NCI-H82 treated with DMSO at 0.1 percent for 48 hours (cell line): ENCODE data around the gene TRIM37.
A peak's percentile ranks its signal among the peaks of the same experiment; 100 is the strongest.

Experiments
- DNase-seq: peaks from one replicate; lab custom pipeline; 2025; ENCODE audit not compliant: unreplicated experiment; lab: John Stamatoyannopoulos, UW

The TRIM37 gene

DNA sequence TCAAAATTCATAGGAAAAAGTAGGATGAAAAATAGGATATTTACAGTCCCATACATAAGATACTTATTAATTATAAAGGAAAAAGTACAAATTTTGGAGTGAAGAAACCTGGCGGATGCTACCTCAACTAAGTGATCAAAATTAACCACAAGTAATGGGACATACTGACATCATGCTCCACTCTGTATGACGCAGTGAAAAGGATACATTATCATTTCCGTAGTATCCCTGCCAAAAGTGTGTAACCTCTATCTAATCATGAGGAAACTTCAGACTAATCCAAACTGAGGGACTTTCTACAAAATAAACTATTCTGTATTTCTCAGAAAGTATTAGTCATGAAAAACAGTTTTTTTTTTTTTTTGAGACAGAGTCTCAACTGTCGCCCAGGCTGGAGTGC, 60.5 kb downstream of the TRIM37 start:
- DNase-seq, result no peak

DNA sequence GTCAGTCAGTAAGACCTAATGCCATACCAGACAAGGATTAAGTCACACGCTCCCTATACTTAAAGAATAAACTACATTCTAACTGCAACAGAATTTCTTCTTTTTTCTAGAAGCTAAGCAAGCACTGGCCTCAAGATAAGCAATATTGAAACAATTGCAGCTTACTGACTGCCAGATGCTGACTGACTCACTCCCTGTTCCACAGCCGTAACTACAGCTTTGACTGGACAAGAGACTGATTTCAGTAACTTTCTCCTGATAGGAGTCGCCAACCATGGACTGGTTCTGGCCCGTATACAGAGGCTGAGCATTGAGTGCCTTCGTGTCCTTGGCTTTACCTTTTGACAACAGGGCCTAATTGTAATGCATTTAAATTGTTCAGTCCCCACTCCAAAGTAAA, 67.9 kb downstream of the TRIM37 start:
- no peak for DNase-seq

DNA sequence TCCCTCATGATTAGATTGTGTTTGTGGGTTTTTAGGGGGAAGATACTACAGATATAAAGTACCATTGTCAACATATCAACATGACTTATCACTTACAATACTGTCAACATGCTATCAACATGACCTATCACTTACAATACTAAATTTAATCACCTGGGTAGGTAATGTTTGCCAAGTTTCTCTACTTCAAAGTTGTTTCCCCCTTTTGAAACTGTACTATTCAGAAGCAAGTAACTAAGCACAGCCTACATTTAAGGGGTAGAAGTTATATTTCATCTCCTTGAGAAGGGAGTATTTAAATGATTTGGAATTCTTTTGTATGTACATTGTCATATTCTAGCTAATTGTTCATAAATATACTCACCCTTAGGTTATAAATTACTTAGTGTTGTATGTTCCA, 68.7 kb downstream of the TRIM37 start:
- no peak for DNase-seq

DNA sequence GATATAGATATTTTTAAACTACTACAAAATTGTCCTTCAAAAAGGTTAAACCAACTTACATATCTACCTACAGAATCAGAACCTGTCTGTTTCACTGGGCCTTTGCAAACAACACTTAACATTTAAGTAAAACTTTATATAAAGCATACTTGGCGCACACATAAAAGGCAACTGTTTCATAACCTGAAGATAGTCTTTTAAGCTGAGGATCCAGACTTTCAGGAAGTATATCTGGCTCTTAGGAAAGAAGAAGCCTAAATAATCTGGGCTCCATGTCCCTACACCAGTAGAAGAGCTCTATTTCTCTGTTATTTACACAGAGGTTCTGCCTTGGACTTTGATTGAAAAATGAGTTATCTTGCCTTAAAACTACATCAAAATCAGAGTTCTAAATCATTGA, 75.9 kb downstream of the TRIM37 start:
- no peak for DNase-seq

DNA sequence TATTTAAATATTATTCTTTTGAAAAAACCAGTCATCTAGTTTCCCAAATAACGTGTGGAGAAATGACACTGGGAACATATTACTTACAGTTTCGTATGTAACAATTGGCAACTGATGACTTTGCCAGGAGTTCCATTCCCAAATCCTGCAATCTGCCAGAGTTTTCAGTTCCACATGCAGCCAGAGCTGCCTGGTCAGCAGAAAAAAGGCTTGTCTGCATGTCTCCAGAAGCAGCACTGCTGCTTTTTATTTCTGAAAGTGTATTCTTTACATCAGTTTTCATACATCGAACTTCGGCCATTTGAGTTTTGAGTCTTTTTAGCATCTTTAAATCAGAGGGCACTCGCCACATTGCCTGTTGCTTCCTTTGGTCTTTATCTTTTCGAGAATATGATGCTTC, 78.4 kb downstream of the TRIM37 start:
- DNase-seq, result no peak

DNA sequence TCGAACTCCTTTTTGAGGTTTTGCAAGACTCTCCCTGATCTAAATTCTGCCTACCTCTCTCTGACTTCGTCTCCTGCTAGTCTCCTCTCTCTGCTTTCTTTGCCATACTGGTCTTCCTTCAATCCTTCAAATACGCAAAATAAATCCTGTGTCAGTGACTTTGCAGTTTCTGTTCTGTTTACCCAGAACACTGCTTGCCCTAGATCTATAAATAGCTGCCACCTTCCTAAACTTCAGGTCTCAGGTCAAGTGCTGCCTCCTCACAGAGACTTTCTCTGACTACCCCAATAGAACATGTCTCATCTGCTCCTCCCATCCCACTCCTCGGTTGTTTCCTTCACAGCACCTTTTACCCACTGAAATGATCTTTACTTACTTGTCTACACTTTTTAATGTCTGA, 78.9 kb downstream of the TRIM37 start:
- no peak for DNase-seq

DNA sequence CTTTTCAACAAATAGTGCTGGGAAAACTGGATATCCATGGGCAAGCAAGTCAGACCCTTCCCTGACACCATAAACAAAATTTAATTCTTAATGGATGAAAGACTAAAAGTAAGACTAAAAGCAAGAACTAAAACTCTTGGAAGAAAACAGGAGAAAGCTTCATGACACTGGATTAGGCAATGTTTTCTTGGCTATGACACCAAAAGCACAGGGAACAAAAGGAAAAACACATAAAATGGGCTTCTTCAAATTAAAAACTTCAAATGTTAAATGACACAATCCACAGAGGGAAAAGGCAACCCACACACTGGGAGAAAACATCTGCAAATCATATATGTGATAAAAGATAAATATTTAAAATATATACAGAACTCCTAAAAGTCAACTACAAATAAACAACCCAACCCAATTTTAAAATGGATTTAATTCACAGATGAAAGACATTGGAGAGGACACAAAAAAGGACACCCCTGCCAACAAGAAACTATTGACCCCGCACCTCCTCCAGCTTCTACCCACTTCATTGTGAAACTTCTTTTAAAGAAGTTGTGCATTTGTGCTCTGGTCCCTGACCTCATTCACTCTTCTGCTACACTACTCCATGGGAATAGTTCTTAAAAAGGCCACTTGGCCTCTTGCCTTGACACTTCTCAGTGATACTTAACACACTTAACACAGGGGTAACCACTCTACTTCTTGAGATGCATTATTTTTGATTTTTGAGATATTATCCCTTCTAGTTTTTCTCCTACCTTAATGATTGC, 80.3 kb downstream of the TRIM37 start:
- no peak for DNase-seq

DNA sequence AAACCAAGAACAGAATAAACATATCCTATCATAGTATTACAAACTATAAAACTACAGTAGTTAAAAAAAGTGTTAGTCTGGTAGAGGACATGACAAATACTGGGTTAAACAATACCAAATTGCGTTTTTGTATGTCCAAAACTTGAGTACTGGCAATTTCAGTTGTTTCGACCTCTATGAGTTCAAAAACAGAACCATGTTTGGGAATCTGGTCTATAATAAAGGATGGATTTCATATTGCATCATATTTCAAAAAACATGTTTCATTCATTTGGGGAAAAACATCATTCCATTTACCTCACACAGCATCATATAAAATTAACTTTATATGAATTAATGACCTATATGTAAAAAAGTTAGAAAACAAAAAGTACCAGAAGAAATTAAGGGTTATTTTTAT, 81.8 kb downstream of the TRIM37 start:
- no peak for DNase-seq

DNA sequence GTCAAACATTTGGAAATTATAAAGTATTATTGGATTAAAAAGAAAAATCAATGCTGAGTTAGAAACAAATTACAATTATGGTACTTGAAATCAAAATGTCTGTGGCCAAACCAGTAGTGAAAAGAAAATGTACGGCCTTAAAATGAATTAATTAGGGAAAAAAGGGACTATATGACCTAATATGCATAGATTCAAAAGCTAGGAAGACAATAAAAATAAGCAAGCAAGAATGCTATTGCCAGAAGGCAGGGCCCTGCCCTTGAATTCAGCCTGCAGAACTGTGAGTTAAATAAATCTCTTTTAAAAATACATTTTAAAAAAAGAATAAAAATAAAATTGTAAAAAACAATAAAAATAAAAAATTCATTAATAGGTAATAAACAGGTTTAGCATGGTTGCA, 88.7 kb downstream of the TRIM37 start:
- no peak for DNase-seq

DNA sequence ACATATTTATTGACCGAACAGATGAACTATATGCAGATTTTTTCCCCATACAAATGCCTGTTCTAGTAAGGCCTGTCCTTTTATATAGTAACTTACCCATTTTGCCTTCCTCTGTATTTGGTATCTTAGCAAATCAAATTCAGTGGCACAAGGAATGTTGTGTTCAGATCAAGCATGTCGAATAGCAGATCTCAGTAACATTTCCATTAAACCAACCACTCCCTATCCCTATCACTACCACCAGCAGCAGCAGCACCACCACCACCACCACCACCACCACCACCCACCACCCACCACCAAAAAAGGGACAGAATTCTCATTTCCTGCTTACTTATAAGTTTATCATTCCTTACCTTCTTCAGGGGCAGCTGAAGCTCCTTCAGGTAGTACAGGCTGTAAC, 94.7 kb downstream of the TRIM37 start:
- DNase-seq, result no peak

DNA sequence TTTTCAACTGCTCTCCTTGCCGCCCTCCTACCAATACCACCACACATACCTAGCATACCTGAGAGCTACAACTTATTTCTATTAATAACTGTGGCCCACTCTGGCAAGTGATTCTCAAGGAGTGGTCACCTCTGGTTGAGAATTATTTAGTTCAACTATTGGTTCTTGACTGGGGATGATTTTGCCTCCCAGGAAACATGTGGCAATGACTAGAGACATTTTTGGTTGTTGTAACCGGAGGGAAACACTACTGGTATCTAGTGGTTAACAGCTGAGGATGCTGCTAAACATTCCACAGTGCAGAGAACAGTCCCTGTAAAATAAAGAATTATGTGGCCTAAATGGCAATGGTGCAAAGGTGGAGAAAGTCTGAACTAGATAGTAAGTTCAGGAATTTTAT, 96.7 kb downstream of the TRIM37 start:
- DNase-seq, result no peak

DNA sequence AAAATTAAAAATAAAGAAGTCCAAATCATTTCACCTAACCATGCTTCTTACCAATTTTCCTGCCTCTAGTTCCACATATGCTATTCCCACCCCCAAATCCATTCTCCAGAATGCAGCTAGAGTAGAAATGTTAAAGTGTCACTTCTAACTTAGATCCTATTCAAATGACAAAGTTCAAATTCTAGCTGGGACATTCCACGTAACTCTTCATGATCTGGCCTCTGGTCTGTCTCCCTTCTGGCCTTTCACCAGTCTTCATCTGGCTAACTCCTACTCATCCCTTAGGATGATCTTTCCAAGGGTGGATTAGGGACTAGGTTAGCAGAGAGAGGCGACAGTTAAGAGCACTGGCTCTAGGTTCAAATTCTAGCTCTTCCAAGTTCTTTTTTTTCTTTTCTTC, 97.9 kb downstream of the TRIM37 start:
- no peak for DNase-seq

DNA sequence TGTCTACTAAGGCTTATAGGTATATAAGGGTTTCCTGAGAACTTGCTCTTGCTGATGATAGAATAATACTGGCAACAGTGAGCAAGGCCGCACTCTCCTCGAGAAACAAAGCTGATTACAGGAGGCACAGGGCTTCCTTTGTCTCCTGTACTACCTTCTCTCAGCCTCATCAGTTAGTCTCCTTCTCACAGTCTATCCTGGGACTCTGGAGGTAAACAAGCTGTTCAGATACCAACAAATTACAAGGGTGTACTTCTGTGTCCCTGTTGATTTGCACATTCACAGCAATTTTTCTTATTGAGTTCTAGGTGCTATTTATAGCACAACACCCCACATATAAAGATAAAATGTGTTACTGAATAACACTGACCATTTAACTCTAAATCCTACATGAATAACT, 98.7 kb downstream of the TRIM37 start:
- DNase-seq, result no peak

DNA sequence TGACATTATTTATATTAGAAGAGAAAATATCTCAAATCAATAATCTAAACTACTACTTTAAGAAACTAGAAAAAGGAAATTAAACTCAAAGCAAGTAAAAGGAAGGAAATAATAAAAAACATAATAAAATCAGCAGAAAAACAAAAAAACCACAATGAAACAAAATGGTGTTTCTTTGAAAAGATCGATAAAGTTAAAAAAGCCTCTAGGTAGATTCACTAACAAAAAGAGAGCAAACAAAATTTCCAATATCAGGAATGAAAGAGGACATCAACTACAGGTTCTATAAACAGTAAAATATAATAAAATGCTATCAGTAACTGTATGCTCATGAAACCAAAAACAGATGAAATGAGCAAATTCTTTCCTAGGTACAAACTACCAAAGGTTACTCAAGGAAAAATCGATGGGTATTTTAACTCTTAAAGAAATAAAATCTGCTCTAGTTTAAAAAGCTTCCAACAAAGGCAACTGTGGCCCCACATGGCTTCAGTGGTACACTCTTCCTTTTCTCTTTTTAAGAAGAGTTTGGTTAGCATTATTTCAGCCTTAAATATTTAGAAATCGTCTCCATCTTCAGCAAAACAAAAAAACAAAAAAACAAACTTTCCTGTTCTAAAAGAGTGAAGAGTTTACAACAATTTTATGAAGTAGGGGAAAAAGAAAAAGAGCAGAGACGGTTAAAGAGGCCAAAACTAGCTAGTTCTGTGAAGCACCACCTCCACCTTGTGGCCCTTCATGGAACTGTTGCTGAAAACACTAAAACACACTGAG, 102.2 kb downstream of the TRIM37 start:
- DNase-seq, result peak; percentile 12

DNA sequence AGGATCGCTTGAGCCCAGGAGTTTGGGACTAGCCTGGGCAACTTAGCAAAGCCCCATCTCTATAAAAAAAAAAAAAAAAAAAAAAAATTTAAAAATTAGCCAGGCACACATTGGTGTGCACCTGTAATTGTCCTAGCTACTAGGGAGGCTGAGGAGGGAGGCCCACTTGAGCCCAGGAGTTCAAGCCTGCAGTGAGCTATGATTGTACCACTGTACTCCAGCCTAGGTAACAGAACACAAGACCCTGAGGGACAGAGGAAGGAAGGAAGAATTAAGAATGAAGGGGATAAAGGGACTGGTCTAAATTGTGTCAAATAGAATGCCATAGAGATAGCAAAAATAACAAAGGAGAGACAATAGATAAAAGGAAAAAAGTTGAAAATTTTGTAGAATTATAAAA, 102.8 kb downstream of the TRIM37 start:
- DNase-seq, result no peak

DNA sequence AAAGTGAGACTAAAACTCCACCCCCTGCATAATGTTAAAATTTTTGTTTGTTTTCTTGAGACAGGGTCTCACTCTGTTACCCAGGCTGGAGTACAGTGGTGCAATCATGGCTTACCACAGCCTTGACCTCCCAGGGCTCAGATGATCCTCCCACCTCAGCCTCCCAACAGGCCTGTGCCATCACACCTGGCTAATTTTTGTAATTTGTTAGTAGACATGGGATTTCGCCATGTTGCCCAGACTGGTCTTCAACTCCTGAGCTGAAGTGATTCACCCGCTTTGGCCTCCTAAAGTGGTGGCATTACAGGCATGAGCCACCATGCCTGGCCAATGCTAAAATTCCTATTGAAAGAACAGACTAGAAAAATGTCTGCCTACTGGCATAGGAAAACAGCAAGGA, 103.8 kb downstream of the TRIM37 start:
- no peak for DNase-seq

DNA sequence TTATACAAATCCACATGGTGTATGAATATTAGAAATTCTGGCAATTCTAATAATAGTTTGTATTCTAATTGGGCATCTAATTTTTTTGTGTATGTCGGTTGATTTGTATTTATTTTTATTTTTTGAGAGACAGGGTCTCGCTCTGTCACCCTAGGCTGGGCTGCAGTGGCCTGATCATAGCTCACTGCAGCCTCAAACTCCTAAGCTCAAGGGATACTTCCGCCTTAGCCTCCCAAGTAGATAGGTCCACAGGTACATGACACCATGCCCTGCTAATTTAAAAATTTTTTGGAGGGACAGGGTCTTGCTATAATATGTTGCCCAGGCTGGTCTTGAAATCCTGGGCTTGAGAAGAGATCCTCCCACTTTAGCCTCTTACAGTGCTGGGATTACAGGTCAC, 104.6 kb downstream of the TRIM37 start:
- DNase-seq, result no peak

DNA sequence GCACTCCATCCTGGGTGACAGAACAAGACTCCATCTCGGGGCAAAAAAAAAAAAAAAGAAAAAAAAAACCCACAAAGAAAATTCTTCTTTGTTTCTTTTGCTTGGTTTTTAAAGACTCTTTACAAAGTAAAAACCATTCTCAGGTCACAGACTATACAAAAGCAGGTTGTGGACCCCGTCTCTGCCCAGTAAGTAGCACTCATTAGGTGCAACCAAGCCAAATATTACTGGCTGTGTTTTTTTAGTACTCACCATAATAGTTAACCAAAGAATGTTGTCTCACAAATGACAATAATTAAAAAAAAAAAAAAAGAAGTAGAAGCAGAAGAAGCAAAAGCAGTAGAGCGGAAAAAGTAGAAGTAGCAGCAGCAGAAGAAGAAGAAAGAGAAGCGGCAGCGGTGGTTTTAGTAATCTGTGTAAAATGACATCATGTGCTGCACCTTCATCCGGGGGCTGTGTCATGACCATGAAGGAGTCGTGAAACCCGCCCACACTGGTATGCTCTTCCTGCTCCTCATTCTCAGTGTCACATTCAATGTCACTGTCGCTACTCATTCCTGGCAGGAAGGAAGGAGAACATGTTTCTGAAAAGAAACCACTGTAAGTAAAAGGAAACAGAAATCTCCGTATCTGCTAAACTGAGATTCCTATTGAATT, 105.4 kb downstream of the TRIM37 start:
- DNase-seq, result no peak

DNA sequence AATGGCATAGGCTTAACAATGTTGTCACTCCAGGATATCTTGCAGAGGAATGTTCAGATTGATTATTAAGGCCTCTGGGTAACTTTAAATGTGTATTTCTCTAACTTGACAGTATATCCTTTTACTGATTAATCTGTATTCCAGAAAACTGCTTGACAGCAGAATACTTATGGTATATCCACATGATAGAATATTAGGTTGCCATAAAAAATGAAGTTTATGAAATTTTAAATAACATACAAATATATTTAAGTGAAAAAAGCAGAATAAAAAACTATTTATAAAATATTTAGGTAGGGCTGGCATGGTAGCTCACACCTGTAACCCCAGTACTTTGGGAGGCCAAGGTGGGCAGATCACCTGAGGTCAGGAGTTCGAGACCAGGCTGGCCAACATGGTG, 106.7 kb downstream of the TRIM37 start:
- no peak for DNase-seq

DNA sequence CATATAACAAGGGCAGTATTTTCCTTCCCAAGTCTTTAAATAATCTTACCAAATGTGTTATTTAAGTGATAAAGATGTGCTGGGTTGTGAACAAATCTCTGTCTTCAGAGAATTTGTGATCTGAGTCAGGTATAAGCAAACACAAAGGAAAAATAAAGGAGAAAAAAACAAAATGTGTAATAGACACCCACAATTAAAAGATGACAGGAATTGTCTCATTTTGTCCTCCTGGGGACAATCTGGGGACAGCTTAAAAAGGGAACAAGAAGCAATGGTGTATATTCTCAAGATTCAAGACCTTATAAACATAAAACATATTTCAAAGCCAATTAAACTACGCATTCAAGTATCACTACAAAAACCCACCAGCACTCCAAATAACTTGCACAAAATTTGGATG, 107.2 kb downstream of the TRIM37 start:
- DNase-seq, result no peak

DNA sequence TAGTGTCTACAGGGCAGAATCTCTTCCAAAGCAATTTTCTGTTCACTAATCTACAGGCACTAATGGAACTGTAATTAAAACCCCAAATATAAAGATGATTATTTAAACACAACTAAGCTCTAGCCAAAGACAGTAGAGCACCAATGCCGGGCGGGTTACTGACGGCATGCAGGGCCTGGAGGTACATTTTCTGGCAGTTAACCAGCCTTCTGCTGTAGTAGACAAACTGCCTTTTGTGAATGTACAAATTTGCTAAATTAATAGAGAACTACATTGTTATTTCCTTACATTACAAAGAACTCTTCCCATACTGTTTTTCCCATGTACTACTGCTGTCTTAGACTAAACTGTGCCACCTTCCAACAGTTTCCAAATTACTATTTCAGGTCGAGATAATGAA, 107.8 kb downstream of the TRIM37 start:
- DNase-seq, result no peak
